ENCODE results near the gene RPS19BP1.

GRCh38 chr22:39545386-39546365 is 13.1 kb upstream of the RPS19BP1 start:
- TF ChIP-seq POLR2A (IDR thresholded peaks at IDR 0.05; ENCODE audit: low read length) (no peak), GATA1 (IDR thresholded peaks at IDR 0.05; ENCODE audit: low read depth, low read length) (no peak)

Measured in erythroblast (primary cell).